Measurements from ENCODE around the gene LRP6. TPM values are rescaled to one million over a fixed set of nuclear protein-coding genes. Genes with fewer than 3 reads are reported as not detected.

Gene LRP6
- total RNA-seq, 1 donor from 2014 or later, result 40.9 TPM

- DNase-seq (ENCODE audit: low read depth) (no peak), FAIRE-seq (no peak)
- no peaks in the 10 kb centered on the region for H3K27me3 Mint-ChIP-seq (ENCODE audit: low read depth, unreplicated experiment)
- Histone ChIP-seq H3K27me3 (ENCODE audit: insufficient read depth, low read length) (no peaks in the 10 kb centered on the region), H2AFZ (ENCODE audit: low read depth, low read length) (no peak overlapping the region), H4K20me1 (ENCODE audit: insufficient read depth, low read length) (peaks cover 50% of the 10 kb centered on the region), H3K9me3 (ENCODE audit: insufficient read depth, low read depth, low read length) (no peaks in the 10 kb centered on the region), H3K4me1 (ENCODE audit: insufficient read depth, low read length) (no peaks in the 10 kb centered on the region), H3K79me2 (ENCODE audit: insufficient read depth, low read length) (peaks cover 44% of the 10 kb centered on the region), H3K4me2 (ENCODE audit: low read length) (no peak overlapping the region), H3K4me3 (ENCODE audit: insufficient read depth, low read depth, low read length) (no peak overlapping the region), H3K9ac (ENCODE audit: low read length) (no peak overlapping the region), H3K27ac (ENCODE audit: low read depth, low read length) (no peak overlapping the region), H3K36me3 (ENCODE audit: insufficient read depth, low read length) (no peaks in the 10 kb centered on the region)
- H3K9me3 Mint-ChIP-seq (ENCODE audit: unreplicated experiment), result peaks cover 3% of the 10 kb centered on the region
- TF ChIP-seq CTCF (IDR thresholded peaks at IDR 0.05; ENCODE audit: insufficient read depth, low read depth, low read length) (no peak), EZH2 (IDR thresholded peaks at IDR 0.05; ENCODE audit: insufficient read depth, low read length) (no peak)
- H3K27ac Mint-ChIP-seq (ENCODE audit: unreplicated experiment), result no peak overlapping the region
- peaks cover 14% of the 10 kb centered on the region for H3K36me3 Mint-ChIP-seq (ENCODE audit: low read depth, unreplicated experiment)
- H3K4me3 Mint-ChIP-seq (ENCODE audit: unreplicated experiment), result no peak overlapping the region
- H3K4me1 Mint-ChIP-seq (ENCODE audit: low read depth, unreplicated experiment), result peaks cover 5% of the 10 kb centered on the region
Measured at GRCh38 chr12:12202747-12203146, 64.1 kb downstream of the LRP6 start.

- peaks cover 38% of the 10 kb centered on the region for H3K79me2 ChIP-seq (ENCODE audit: insufficient read depth, low read length)
- no peak overlapping the region for H3K4me3 Mint-ChIP-seq (ENCODE audit: unreplicated experiment)
- FAIRE-seq (no peak), DNase-seq (ENCODE audit: low read depth) (no peak)
- H3K9ac ChIP-seq (ENCODE audit: low read length), result no peak overlapping the region
- H3K9me3 Mint-ChIP-seq (ENCODE audit: unreplicated experiment), result peaks cover 6% of the 10 kb centered on the region
- no peak overlapping the region for H3K4me2 ChIP-seq (ENCODE audit: low read length)
- no peaks in the 10 kb centered on the region for H3K4me1 ChIP-seq (ENCODE audit: insufficient read depth, low read length)
- H2AFZ ChIP-seq (ENCODE audit: low read depth, low read length), result no peak overlapping the region
- H3K36me3 Mint-ChIP-seq (ENCODE audit: low read depth, unreplicated experiment), result peaks cover 17% of the 10 kb centered on the region
- no peaks in the 10 kb centered on the region for H3K27me3 Mint-ChIP-seq (ENCODE audit: low read depth, unreplicated experiment)
- no peaks in the 10 kb centered on the region for H3K27me3 ChIP-seq (ENCODE audit: insufficient read depth, low read length)
- peaks cover 44% of the 10 kb centered on the region for H4K20me1 ChIP-seq (ENCODE audit: insufficient read depth, low read length)
- H3K27ac ChIP-seq (ENCODE audit: low read depth, low read length), result no peak overlapping the region
- no peaks in the 10 kb centered on the region for H3K36me3 ChIP-seq (ENCODE audit: insufficient read depth, low read length)
- no peak overlapping the region for H3K27ac Mint-ChIP-seq (ENCODE audit: unreplicated experiment)
- no peak overlapping the region for H3K4me3 ChIP-seq (ENCODE audit: insufficient read depth, low read depth, low read length)
- H3K9me3 ChIP-seq (ENCODE audit: insufficient read depth, low read depth, low read length), result no peaks in the 10 kb centered on the region
- peaks cover 2% of the 10 kb centered on the region for H3K4me1 Mint-ChIP-seq (ENCODE audit: low read depth, unreplicated experiment)
- TF ChIP-seq EZH2 (IDR thresholded peaks at IDR 0.05; ENCODE audit: insufficient read depth, low read length), result no peak
- no peak for TF ChIP-seq CTCF (IDR thresholded peaks at IDR 0.05; ENCODE audit: insufficient read depth, low read depth, low read length)
Measured at GRCh38 chr12:12202105-12202504, 64.7 kb downstream of the LRP6 start.

GRCh38 chr12:12201274-12201758 lies 65.5 kb downstream of the LRP6 start:
- Histone ChIP-seq H3K4me3 (ENCODE audit: insufficient read depth, low read depth, low read length) (no peak overlapping the region), H3K4me2 (ENCODE audit: low read length) (no peak overlapping the region), H3K9me3 (ENCODE audit: insufficient read depth, low read depth, low read length) (no peaks in the 10 kb centered on the region), H2AFZ (ENCODE audit: low read depth, low read length) (no peak overlapping the region), H3K79me2 (ENCODE audit: insufficient read depth, low read length) (peaks cover 30% of the 10 kb centered on the region), H4K20me1 (ENCODE audit: insufficient read depth, low read length) (peaks cover 37% of the 10 kb centered on the region), H3K27me3 (ENCODE audit: insufficient read depth, low read length) (no peaks in the 10 kb centered on the region), H3K4me1 (ENCODE audit: insufficient read depth, low read length) (no peaks in the 10 kb centered on the region), H3K36me3 (ENCODE audit: insufficient read depth, low read length) (no peaks in the 10 kb centered on the region), H3K27ac (ENCODE audit: low read depth, low read length) (no peak overlapping the region), H3K9ac (ENCODE audit: low read length) (no peak overlapping the region)
- Mint-ChIP-seq H3K27me3 (ENCODE audit: low read depth, unreplicated experiment) (no peaks in the 10 kb centered on the region), H3K4me1 (ENCODE audit: low read depth, unreplicated experiment) (no peaks in the 10 kb centered on the region), H3K27ac (ENCODE audit: unreplicated experiment) (no peak overlapping the region), H3K9me3 (ENCODE audit: unreplicated experiment) (peaks cover 8% of the 10 kb centered on the region), H3K4me3 (ENCODE audit: unreplicated experiment) (no peak overlapping the region), H3K36me3 (ENCODE audit: low read depth, unreplicated experiment) (peaks cover 24% of the 10 kb centered on the region)
- no peak for TF ChIP-seq CTCF (IDR thresholded peaks at IDR 0.05; ENCODE audit: insufficient read depth, low read depth, low read length)
- TF ChIP-seq EZH2 (IDR thresholded peaks at IDR 0.05; ENCODE audit: insufficient read depth, low read length), result no peak
- DNase-seq (ENCODE audit: low read depth), result peak; percentile 92
- peak; percentile 68 for FAIRE-seq

Data from astrocyte (in vitro differentiated cells and primary cell).